ENCODE measurements around the gene NAGK.
"Not testable (repeated sequence)": the region's sequence is repeated elsewhere in the genome, so short reads cannot be mapped to it uniquely, and the experiment has no call there.

NAGK gene

DNA sequence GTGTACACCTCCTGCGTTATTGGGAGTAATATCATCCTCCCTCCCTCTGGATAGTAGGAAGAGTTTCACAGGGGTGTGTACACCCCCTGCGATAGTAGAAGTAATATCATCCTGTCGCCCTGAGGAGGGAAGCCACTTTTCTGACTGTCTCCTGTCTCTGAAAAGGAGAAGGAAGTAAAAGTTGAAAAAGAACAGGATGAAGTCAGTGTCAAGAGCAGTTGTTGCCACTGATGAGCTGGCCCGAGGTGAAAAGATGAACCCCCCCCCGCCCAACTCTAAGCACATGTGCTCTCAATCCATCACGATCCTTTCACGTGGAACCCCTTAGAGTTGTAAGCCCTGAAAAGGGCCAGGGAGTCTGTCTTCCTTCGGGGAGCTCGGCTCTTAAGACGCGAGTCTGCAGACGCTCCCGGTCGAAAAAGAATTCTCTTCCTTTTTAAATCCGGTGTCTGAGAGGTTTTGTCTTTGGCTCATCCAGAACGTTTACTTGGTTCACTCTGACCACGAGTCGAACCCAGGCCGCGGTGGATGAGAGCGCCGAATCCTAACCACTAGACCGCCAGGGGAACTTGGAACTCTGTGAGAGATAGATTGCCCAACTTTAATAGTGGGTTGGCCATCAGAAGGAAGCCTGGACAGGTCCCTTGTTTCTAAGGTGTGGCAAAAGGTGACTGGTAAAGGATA, 22.4 kb upstream of the NAGK start:
- Histone ChIP-seq H2BK12ac (ENCODE audit: low read length) (no peak overlapping the region), H2BK120ac (ENCODE audit: low read depth, low read length) (no peak overlapping the region), H3K36me3 (replicated peaks in 1 of 2; ENCODE audit: control insufficient read depth in 2 of 2, insufficient read depth in 2 of 2, low read length in 2 of 2) (no peaks in the 10 kb centered on the region), H3K27ac (replicated peaks; ENCODE audit: low read length) (no peak overlapping the region), H2AFZ (ENCODE audit: low read length) (no peak overlapping the region), H2BK15ac (ENCODE audit: low read length) (no peak overlapping the region), H3K4me1 (ENCODE audit: control insufficient read depth in 2 of 2, insufficient read depth in 1 of 2, low read depth in 1 of 2, low read length in 2 of 2) (peaks cover 0 to 6% of the 10 kb centered on the region in 2 donors), H3K9me3 (replicated peaks in 1 of 2; ENCODE audit: control insufficient read depth in 2 of 2, insufficient read depth in 1 of 2, low read depth in 1 of 2, low read length in 2 of 2) (no peaks in the 10 kb centered on the region), H3K18ac (ENCODE audit: low read length) (no peak overlapping the region), H2AK5ac (ENCODE audit: low read depth, low read length) (no peak overlapping the region), H3K14ac (ENCODE audit: low read length) (no peak overlapping the region), H3K9ac (ENCODE audit: low read depth, low read length, poor library complexity) (no peak overlapping the region), H4K91ac (ENCODE audit: low read depth, low read length, poor library complexity) (no peak overlapping the region), H3K4me2 (ENCODE audit: insufficient read depth, low read length, poor library complexity, severe bottlenecking) (no peak overlapping the region), H4K8ac (ENCODE audit: low read depth, low read length) (no peak overlapping the region), H3K27me3 (ENCODE audit: control insufficient read depth in 3 of 3, insufficient read depth in 3 of 3, low read depth in 1 of 3, low read length in 3 of 3) (peaks cover 0 to 11% (median 0%) of the 10 kb centered on the region in 3 experiments), H3K4ac (ENCODE audit: low read length) (no peak overlapping the region), H3K4me3 (ENCODE audit: low read length in 2 of 2) (no peak overlapping the region), H3K79me1 (ENCODE audit: low read depth, low read length) (no peaks in the 10 kb centered on the region), H2BK5ac (ENCODE audit: low read length) (no peak overlapping the region), H3K23ac (ENCODE audit: low read depth, low read length, poor library complexity) (no peak overlapping the region)
- DNase-seq (ENCODE audit: low spot score), result no peak
- WGBS, 2 donors (ENCODE audit: extremely low coverage in 2 of 2, insufficient read length in 2 of 2, insufficient replicate concordance in 1 of 2), result no CpG with 5 or more reads among the region's 23 CpGs

DNA sequence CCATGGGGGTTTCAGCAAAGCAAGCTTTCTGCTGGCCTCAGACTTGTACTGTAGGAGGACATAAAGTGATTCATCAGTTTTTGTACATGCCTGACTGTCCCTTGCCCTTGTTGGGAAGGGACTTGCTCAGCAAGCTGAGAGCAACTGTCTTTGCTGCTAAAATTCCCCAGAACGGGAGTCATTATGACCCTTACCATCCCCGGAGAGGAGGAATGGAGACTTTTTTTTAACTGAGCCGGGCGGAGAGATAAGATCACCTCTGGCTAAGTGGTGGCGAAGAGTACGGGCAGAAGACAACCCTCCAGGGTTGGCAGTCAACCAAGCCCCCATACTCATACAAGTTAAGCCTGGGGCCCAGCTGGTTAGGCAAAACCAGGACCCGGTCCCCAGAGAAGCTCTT, 20.4 kb upstream of the NAGK start:
- no peak overlapping the region for H2AK5ac ChIP-seq (ENCODE audit: low read depth, low read length)
- no peak overlapping the region for H3K14ac ChIP-seq (ENCODE audit: low read length)
- no peak overlapping the region for H4K8ac ChIP-seq (ENCODE audit: low read depth, low read length)
- no peaks in the 10 kb centered on the region for H3K36me3 ChIP-seq (replicated peaks in 1 of 2; ENCODE audit: control insufficient read depth in 2 of 2, insufficient read depth in 2 of 2, low read length in 2 of 2)
- no peak overlapping the region for H3K4ac ChIP-seq (ENCODE audit: low read length)
- no peak for DNase-seq (ENCODE audit: low spot score)
- H3K4me3 ChIP-seq (ENCODE audit: low read length in 2 of 2), result no peak overlapping the region
- no peak overlapping the region for H3K23ac ChIP-seq (ENCODE audit: low read depth, low read length, poor library complexity)
- no peak overlapping the region for H3K27ac ChIP-seq (replicated peaks; ENCODE audit: low read length)
- peaks cover 0 to 8% (median 0%) of the 10 kb centered on the region in 3 experiments for H3K27me3 ChIP-seq (ENCODE audit: control insufficient read depth in 3 of 3, insufficient read depth in 3 of 3, low read depth in 1 of 3, low read length in 3 of 3)
- no peak overlapping the region for H4K91ac ChIP-seq (ENCODE audit: low read depth, low read length, poor library complexity)
- WGBS, 2 donors (ENCODE audit: extremely low coverage in 2 of 2, insufficient read length in 2 of 2, insufficient replicate concordance in 1 of 2), result no CpG with 5 or more reads among the region's 7 CpGs
- H3K9me3 ChIP-seq (replicated peaks in 1 of 2; ENCODE audit: control insufficient read depth in 2 of 2, insufficient read depth in 1 of 2, low read depth in 1 of 2, low read length in 2 of 2), result no peaks in the 10 kb centered on the region
- no peak overlapping the region for H2AFZ ChIP-seq (ENCODE audit: low read length)
- H2BK12ac ChIP-seq (ENCODE audit: low read length), result no peak overlapping the region
- no peak overlapping the region for H3K4me2 ChIP-seq (ENCODE audit: insufficient read depth, low read length, poor library complexity, severe bottlenecking)
- H3K18ac ChIP-seq (ENCODE audit: low read length), result no peak overlapping the region
- no peak overlapping the region for H2BK5ac ChIP-seq (ENCODE audit: low read length)
- H2BK15ac ChIP-seq (ENCODE audit: low read length), result no peak overlapping the region
- H3K4me1 ChIP-seq (ENCODE audit: control insufficient read depth in 2 of 2, insufficient read depth in 1 of 2, low read depth in 1 of 2, low read length in 2 of 2), result peaks cover 0 to 6% of the 10 kb centered on the region in 2 donors
- H2BK120ac ChIP-seq (ENCODE audit: low read depth, low read length), result no peak overlapping the region
- H3K79me1 ChIP-seq (ENCODE audit: low read depth, low read length), result no peaks in the 10 kb centered on the region
- H3K9ac ChIP-seq (ENCODE audit: low read depth, low read length, poor library complexity), result no peak overlapping the region

DNA sequence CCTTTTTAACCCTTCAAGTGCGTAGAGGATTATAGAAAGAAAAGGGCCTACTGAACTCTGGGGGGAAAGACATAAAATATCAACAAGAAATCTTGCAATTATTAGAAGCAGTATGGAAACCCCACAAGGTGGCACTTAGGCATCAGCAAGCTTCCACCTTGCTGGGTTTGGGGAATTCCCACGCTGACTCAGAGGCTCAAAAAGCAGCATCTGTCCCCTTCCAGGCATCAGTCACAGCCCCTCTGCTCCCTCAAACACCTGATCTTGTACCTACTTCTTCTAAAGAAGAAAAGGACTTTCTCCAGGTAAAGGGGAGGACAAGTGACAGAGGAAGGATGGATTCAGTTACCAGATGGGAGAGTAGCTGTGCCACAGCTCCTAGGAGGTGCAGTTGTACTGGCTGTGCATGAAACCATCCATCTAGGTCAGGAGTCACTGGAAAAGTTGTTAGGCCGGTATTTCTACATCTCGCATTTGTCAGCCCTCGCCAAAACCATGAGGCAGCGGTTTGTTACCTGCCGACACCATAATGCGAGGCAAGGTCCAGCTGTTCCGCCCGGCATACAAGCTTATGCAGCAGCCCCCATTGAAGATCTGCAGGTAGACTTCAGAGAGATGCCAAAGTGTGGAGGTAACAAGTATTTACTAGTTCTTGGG, 18.6 kb upstream of the NAGK start:
- not testable (repeated sequence) for H3K9ac ChIP-seq (ENCODE audit: low read depth, low read length, poor library complexity); H2AFZ ChIP-seq (ENCODE audit: low read length); H3K4me1 ChIP-seq (ENCODE audit: control insufficient read depth in 2 of 2, insufficient read depth in 1 of 2, low read depth in 1 of 2, low read length in 2 of 2); H3K27me3 ChIP-seq (ENCODE audit: control insufficient read depth in 3 of 3, insufficient read depth in 3 of 3, low read depth in 1 of 3, low read length in 3 of 3); H3K4me2 ChIP-seq (ENCODE audit: insufficient read depth, low read length, poor library complexity, severe bottlenecking); DNase-seq (ENCODE audit: low spot score); H2BK12ac ChIP-seq (ENCODE audit: low read length); H3K18ac ChIP-seq (ENCODE audit: low read length); H2BK5ac ChIP-seq (ENCODE audit: low read length); H4K91ac ChIP-seq (ENCODE audit: low read depth, low read length, poor library complexity); H3K14ac ChIP-seq (ENCODE audit: low read length); H3K36me3 ChIP-seq (replicated peaks in 1 of 2; ENCODE audit: control insufficient read depth in 2 of 2, insufficient read depth in 2 of 2, low read length in 2 of 2); H3K9me3 ChIP-seq (replicated peaks in 1 of 2; ENCODE audit: control insufficient read depth in 2 of 2, insufficient read depth in 1 of 2, low read depth in 1 of 2, low read length in 2 of 2); H2BK120ac ChIP-seq (ENCODE audit: low read depth, low read length); H2BK15ac ChIP-seq (ENCODE audit: low read length); H3K4me3 ChIP-seq (ENCODE audit: low read length in 2 of 2); H3K27ac ChIP-seq (replicated peaks; ENCODE audit: low read length); H4K8ac ChIP-seq (ENCODE audit: low read depth, low read length); H3K23ac ChIP-seq (ENCODE audit: low read depth, low read length, poor library complexity); H2AK5ac ChIP-seq (ENCODE audit: low read depth, low read length); H3K79me1 ChIP-seq (ENCODE audit: low read depth, low read length); H3K4ac ChIP-seq (ENCODE audit: low read length)
- WGBS, 2 donors (ENCODE audit: extremely low coverage in 2 of 2, insufficient read length in 2 of 2, insufficient replicate concordance in 1 of 2), result no CpG with 5 or more reads among the region's 10 CpGs

DNA sequence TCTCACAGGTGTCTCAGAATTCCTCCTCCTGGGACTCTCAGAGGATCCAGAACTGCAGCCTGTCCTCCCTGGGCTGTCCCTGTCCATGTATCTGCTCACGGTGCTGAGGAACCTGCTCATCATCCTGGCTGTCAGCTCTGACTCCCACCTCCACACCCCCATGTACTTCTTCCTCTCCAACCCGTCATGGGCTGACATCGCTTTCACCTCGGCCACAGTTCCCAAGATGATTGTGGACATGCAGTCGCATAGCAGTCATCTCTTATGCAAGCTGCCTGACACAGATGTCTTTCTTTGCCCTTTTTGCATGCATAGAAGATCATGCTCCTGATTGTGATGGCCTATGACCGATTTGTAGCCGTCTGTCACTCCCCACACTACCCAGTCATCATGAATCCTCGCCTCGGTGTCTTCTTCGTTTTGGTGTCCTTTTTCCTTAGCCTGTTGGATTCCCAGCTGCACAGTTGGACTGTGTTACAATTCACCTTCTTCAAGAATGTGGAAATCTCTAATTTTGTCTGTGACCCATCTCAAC, 13.2 kb upstream of the NAGK start:
- not testable (repeated sequence) for H4K8ac ChIP-seq (ENCODE audit: low read depth, low read length); H3K36me3 ChIP-seq (replicated peaks in 1 of 2; ENCODE audit: control insufficient read depth in 2 of 2, insufficient read depth in 2 of 2, low read length in 2 of 2); H3K27ac ChIP-seq (replicated peaks; ENCODE audit: low read length); H3K23ac ChIP-seq (ENCODE audit: low read depth, low read length, poor library complexity); H3K4ac ChIP-seq (ENCODE audit: low read length); H3K4me3 ChIP-seq (ENCODE audit: low read length in 2 of 2); H3K9me3 ChIP-seq (replicated peaks in 1 of 2; ENCODE audit: control insufficient read depth in 2 of 2, insufficient read depth in 1 of 2, low read depth in 1 of 2, low read length in 2 of 2); H3K18ac ChIP-seq (ENCODE audit: low read length); H2BK5ac ChIP-seq (ENCODE audit: low read length); H3K4me1 ChIP-seq (ENCODE audit: control insufficient read depth in 2 of 2, insufficient read depth in 1 of 2, low read depth in 1 of 2, low read length in 2 of 2); DNase-seq (ENCODE audit: low spot score); H2AK5ac ChIP-seq (ENCODE audit: low read depth, low read length); H2BK15ac ChIP-seq (ENCODE audit: low read length); H4K91ac ChIP-seq (ENCODE audit: low read depth, low read length, poor library complexity); H2AFZ ChIP-seq (ENCODE audit: low read length); H3K9ac ChIP-seq (ENCODE audit: low read depth, low read length, poor library complexity); H3K14ac ChIP-seq (ENCODE audit: low read length); H2BK120ac ChIP-seq (ENCODE audit: low read depth, low read length); H2BK12ac ChIP-seq (ENCODE audit: low read length); H3K79me1 ChIP-seq (ENCODE audit: low read depth, low read length); H3K4me2 ChIP-seq (ENCODE audit: insufficient read depth, low read length, poor library complexity, severe bottlenecking)
- H3K27me3 ChIP-seq (ENCODE audit: control insufficient read depth in 3 of 3, insufficient read depth in 3 of 3, low read depth in 1 of 3, low read length in 3 of 3), result peaks cover 0 to 25% (median 0%) of the 10 kb centered on the region in 3 experiments
- WGBS, 2 donors (ENCODE audit: extremely low coverage in 2 of 2, insufficient read length in 2 of 2, insufficient replicate concordance in 1 of 2), result no CpG with 5 or more reads among the region's 10 CpGs
